ENCODE results near the gene PAX8. TPM values are rescaled to one million over a fixed set of nuclear protein-coding genes. Genes with fewer than 3 reads are reported as not detected.

Gene PAX8
- total and polyA plus RNA-seq, 2 experiments from 2014 or later, result 0.21 to 0.32 TPM

DNA sequence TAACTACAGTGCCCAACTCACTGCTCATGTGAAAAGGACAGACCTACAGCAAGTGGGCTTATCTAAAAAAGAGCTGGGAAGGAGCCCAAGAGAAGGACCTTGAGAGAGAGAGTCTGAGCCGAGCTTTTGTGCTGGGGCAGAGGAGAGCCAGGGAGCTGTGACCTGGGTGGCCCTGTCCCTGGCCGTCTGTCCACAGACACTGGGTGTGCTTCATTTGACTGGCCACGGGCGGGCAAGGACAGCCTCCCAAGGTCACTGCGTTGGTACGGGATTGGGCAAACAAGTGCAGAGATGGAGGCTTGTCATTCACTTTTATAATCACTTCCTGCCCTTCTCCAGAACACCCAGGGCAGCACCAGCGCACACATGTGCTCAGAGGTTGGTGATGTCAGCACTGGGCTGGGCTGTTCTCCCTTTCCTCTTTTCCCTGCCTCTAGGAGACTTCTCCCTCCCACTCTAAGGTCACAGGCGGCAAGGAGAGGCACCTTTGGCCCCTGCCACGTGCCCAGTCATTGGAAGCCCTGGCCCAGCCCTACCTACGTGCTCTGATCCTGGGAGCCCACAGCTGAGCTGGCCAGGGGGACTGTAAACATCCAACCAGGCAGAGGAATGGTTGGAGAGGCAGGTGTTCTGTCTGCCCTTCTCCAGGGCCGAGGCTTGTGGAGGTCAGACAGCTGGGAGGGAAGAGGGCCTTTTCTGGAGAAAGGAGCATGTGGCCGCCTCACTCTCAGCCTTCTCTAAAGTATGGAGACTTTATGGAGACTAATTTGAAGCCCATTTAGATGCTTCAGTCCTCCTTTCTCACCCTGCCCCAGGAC, 111.4 kb downstream of the PAX8 start:
- TF ChIP-seq CREB1 (CRISPR knock-in tag; IDR thresholded peaks at IDR 0.05; ENCODE audit: low read depth) (no peak), EZH2phosphoT487 (IDR thresholded peaks at IDR 0.05; ENCODE audit: unreplicated experiment) (no peak), JUNB (IDR thresholded peaks at IDR 0.05; ENCODE audit: unreplicated experiment) (no peak), POLR2AphosphoS5 (IDR thresholded peaks at IDR 0.05; ENCODE audit: low read depth) (no peak), NANOG (IDR thresholded peaks at IDR 0.05; ENCODE audit: borderline replicate concordance) (no peak), ZNF114 (CRISPR knock-in tag; IDR thresholded peaks at IDR 0.05) (no peak), ZNF331 (CRISPR knock-in tag; IDR thresholded peaks at IDR 0.05; ENCODE audit: low read depth) (no peak), STAT1 (IDR thresholded peaks at IDR 0.05; ENCODE audit: unreplicated experiment) (no peak), EZH2 (IDR thresholded peaks at IDR 0.05; ENCODE audit: low read depth, unreplicated experiment) (no peak)
- TF ChIP-seq, protein P1, sequence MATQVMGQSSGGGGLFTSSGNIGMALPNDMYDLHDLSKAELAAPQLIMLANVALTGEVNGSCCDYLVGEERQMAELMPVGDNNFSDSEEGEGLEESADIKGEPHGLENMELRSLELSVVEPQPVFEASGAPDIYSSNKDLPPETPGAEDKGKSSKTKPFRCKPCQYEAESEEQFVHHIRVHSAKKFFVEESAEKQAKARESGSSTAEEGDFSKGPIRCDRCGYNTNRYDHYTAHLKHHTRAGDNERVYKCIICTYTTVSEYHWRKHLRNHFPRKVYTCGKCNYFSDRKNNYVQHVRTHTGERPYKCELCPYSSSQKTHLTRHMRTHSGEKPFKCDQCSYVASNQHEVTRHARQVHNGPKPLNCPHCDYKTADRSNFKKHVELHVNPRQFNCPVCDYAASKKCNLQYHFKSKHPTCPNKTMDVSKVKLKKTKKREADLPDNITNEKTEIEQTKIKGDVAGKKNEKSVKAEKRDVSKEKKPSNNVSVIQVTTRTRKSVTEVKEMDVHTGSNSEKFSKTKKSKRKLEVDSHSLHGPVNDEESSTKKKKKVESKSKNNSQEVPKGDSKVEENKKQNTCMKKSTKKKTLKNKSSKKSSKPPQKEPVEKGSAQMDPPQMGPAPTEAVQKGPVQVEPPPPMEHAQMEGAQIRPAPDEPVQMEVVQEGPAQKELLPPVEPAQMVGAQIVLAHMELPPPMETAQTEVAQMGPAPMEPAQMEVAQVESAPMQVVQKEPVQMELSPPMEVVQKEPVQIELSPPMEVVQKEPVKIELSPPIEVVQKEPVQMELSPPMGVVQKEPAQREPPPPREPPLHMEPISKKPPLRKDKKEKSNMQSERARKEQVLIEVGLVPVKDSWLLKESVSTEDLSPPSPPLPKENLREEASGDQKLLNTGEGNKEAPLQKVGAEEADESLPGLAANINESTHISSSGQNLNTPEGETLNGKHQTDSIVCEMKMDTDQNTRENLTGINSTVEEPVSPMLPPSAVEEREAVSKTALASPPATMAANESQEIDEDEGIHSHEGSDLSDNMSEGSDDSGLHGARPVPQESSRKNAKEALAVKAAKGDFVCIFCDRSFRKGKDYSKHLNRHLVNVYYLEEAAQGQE (IDR thresholded peaks at IDR 0.05; ENCODE audit: unreplicated experiment), result no peak
- TF ChIP-seq, protein P2, sequence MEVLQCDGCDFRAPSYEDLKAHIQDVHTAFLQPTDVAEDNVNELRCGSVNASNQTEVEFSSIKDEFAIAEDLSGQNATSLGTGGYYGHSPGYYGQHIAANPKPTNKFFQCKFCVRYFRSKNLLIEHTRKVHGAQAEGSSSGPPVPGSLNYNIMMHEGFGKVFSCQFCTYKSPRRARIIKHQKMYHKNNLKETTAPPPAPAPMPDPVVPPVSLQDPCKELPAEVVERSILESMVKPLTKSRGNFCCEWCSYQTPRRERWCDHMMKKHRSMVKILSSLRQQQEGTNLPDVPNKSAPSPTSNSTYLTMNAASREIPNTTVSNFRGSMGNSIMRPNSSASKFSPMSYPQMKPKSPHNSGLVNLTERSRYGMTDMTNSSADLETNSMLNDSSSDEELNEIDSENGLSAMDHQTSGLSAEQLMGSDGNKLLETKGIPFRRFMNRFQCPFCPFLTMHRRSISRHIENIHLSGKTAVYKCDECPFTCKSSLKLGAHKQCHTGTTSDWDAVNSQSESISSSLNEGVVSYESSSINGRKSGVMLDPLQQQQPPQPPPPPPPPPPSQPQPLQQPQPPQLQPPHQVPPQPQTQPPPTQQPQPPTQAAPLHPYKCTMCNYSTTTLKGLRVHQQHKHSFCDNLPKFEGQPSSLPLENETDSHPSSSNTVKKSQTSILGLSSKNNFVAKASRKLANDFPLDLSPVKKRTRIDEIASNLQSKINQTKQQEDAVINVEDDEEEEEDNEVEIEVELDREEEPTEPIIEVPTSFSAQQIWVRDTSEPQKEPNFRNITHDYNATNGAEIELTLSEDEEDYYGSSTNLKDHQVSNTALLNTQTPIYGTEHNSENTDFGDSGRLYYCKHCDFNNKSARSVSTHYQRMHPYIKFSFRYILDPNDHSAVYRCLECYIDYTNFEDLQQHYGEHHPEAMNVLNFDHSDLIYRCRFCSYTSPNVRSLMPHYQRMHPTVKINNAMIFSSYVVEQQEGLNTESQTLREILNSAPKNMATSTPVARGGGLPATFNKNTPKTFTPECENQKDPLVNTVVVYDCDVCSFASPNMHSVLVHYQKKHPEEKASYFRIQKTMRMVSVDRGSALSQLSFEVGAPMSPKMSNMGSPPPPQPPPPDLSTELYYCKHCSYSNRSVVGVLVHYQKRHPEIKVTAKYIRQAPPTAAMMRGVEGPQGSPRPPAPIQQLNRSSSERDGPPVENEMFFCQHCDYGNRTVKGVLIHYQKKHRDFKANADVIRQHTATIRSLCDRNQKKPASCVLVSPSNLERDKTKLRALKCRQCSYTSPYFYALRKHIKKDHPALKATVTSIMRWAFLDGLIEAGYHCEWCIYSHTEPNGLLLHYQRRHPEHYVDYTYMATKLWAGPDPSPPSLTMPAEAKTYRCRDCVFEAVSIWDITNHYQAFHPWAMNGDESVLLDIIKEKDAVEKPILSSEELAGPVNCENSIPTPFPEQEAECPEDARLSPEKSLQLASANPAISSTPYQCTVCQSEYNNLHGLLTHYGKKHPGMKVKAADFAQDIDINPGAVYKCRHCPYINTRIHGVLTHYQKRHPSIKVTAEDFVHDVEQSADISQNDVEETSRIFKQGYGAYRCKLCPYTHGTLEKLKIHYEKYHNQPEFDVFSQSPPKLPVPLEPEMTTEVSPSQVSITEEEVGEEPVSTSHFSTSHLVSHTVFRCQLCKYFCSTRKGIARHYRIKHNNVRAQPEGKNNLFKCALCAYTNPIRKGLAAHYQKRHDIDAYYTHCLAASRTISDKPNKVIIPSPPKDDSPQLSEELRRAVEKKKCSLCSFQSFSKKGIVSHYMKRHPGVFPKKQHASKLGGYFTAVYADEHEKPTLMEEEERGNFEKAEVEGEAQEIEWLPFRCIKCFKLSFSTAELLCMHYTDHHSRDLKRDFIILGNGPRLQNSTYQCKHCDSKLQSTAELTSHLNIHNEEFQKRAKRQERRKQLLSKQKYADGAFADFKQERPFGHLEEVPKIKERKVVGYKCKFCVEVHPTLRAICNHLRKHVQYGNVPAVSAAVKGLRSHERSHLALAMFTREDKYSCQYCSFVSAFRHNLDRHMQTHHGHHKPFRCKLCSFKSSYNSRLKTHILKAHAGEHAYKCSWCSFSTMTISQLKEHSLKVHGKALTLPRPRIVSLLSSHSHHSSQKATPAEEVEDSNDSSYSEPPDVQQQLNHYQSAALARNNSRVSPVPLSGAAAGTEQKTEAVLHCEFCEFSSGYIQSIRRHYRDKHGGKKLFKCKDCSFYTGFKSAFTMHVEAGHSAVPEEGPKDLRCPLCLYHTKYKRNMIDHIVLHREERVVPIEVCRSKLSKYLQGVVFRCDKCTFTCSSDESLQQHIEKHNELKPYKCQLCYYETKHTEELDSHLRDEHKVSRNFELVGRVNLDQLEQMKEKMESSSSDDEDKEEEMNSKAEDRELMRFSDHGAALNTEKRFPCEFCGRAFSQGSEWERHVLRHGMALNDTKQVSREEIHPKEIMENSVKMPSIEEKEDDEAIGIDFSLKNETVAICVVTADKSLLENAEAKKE (CRISPR knock-in tag; IDR thresholded peaks at IDR 0.05), result no peak
- TF ChIP-seq, protein P3, sequence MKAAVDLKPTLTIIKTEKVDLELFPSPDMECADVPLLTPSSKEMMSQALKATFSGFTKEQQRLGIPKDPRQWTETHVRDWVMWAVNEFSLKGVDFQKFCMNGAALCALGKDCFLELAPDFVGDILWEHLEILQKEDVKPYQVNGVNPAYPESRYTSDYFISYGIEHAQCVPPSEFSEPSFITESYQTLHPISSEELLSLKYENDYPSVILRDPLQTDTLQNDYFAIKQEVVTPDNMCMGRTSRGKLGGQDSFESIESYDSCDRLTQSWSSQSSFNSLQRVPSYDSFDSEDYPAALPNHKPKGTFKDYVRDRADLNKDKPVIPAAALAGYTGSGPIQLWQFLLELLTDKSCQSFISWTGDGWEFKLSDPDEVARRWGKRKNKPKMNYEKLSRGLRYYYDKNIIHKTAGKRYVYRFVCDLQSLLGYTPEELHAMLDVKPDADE (IDR thresholded peaks at IDR 0.05), result no peak
- TF ChIP-seq, protein P4, sequence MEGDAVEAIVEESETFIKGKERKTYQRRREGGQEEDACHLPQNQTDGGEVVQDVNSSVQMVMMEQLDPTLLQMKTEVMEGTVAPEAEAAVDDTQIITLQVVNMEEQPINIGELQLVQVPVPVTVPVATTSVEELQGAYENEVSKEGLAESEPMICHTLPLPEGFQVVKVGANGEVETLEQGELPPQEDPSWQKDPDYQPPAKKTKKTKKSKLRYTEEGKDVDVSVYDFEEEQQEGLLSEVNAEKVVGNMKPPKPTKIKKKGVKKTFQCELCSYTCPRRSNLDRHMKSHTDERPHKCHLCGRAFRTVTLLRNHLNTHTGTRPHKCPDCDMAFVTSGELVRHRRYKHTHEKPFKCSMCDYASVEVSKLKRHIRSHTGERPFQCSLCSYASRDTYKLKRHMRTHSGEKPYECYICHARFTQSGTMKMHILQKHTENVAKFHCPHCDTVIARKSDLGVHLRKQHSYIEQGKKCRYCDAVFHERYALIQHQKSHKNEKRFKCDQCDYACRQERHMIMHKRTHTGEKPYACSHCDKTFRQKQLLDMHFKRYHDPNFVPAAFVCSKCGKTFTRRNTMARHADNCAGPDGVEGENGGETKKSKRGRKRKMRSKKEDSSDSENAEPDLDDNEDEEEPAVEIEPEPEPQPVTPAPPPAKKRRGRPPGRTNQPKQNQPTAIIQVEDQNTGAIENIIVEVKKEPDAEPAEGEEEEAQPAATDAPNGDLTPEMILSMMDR (conservative IDR thresholded peaks at IDR 0.05; ENCODE audit: low read depth in 2 of 2), result no peak
- no peak overlapping the region for H3K4me3 ChIP-seq
- peaks cover 10% of the 10 kb centered on the region for H3K27me3 Mint-ChIP-seq (ENCODE audit: insufficient read depth, low read depth, poor library complexity)
- H3K27ac ChIP-seq (ENCODE audit: low read depth), result no peak overlapping the region
- ATAC-seq, result no peak; the same call in 2 of the 3 replicates
- no peaks in the 10 kb centered on the region for H4K20me1 ChIP-seq (replicated peaks; ENCODE audit: insufficient read depth)
- DNase-seq (ENCODE audit: low spot score), result no peak
- H3K79me2 ChIP-seq (replicated peaks; ENCODE audit: insufficient read depth), result no peaks in the 10 kb centered on the region
- no peaks in the 10 kb centered on the region for H3K36me3 Mint-ChIP-seq (ENCODE audit: low read depth)
- H3K4me2 ChIP-seq, result no peak overlapping the region
- H3K9me2 ChIP-seq (ENCODE audit: insufficient read depth), result no peaks in the 10 kb centered on the region
- H3K4me3 Mint-ChIP-seq, result no peak overlapping the region
- no peaks in the 10 kb centered on the region for H3F3A ChIP-seq (replicated peaks; ENCODE audit: low read depth)
- peaks cover 4% of the 10 kb centered on the region; the same call in 1 of the 2 replicates for H3K4me1 ChIP-seq (ENCODE audit: insufficient read depth)
- H3K27ac Mint-ChIP-seq, result no peak overlapping the region
- no peaks in the 10 kb centered on the region; the same call in 2 of the 3 replicates for H3K9me3 Mint-ChIP-seq
- no peaks in the 10 kb centered on the region for H3K36me3 ChIP-seq (ENCODE audit: insufficient read depth)
- no peak overlapping the region for H2AFZ ChIP-seq
- H3K27me3 ChIP-seq (ENCODE audit: insufficient read depth), result no peaks in the 10 kb centered on the region
- peaks cover 16% of the 10 kb centered on the region for H3K4me1 Mint-ChIP-seq

All from GM23338 (cell line).